Adrenal gland (tissue), 12 donors: Measurements from ENCODE around the gene ZBTB38. TPM values are rescaled to one million over a fixed set of nuclear protein-coding genes. Genes with fewer than 3 reads are reported as not detected.

Experiments used
- DNase-seq, 7 donors: peaks; one replicate each; pipeline ENCODE4 v3.0.0-alpha.2; 2019 to 2020
- H3K27ac ChIP-seq, 5 donors: fragments of 200-600 bp; sonication (generic) in 4 of 5; 1 replicate in 3 of 5; 2 replicates in 2 of 5; pipeline versions ENCODE4 v1.5.1 to v1.8.0; 2016 to 2020; ENCODE audit warnings: mild to moderate bottlenecking in 1 of 5
- H3K27me3 ChIP-seq: fragments of 200-600 bp; 2 replicates; pipeline ENCODE4 v1.8.0; 2021
- H3K36me3 ChIP-seq, 2 donors: fragments of 200-600 bp; replicated peaks in 1 of 2; 1 replicate in 1 of 2; 2 replicates in 1 of 2; pipeline versions ENCODE4 v1.5.1 to v1.8.0; 2018 to 2022
- H3K4me1 ChIP-seq, 2 donors: fragments of 200-600 bp; replicated peaks in 1 of 2; 1 replicate in 1 of 2; 2 replicates in 1 of 2; pipeline versions ENCODE4 v1.5.1 to v1.8.0; 2018 to 2021
- H3K4me3 ChIP-seq, 4 donors: fragments of 200-600 bp; sonication (generic) in 3 of 4; one replicate each; pipeline ENCODE4 v1.5.1; 2016 to 2018
- H3K9me3 ChIP-seq, 3 donors: fragments of 200-600 bp; sonication (generic) in 1 of 3; replicated peaks in 1 of 3; 1 replicate in 2 of 3; 2 replicates in 1 of 3; pipeline versions ENCODE4 v1.5.1 to v1.8.0; 2016 to 2021
- POLR2A ChIP-seq, 2 donors: fragments of 450-650 bp; IDR thresholded peaks; one replicate each; pipeline ENCODE4 v1.6.1; 2017; ENCODE audit warnings: antibody characterized with exemption in 2 of 2, mild to moderate bottlenecking in 2 of 2, moderate library complexity in 1 of 2
- WGBS, 4 donors: extraction: QIAGEN DNeasy Blood & Tissue Kit in 2 of 4; methylation state at CpG; one replicate each; pipeline versions ENCODE4 v1.1.5 to v1.1.7; 2013 to 2017; 5-methylcytosine and 5-hydroxymethylcytosine counted together
- intact Hi-C, 2 donors: fragments of 100-400 bp; cut with DNase I; formaldehyde crosslinking; loops; one replicate each; pipeline versions ENCODE4 v1.14.1 to v1.15.0; 2022 to 2023
- polyA plus RNA-seq, 3 donors: library from polyadenylated mRNA; stranded (reverse); fragments of 200-250 nt in 2 of 3; fragments of 350-450 nt in 1 of 3; fragmentation: Illumina TruSeq in 1 of 3; extraction: RNeasy Lipid Tissue Mini Kit (QIAGEN cat#74804) in 1 of 3; gene quantifications; one replicate each; pipeline ENCODE4 v1.2.3, GENCODE V29; 2013 to 2014
- total RNA-seq, 9 donors: library from RNA; depleted of rRNA in 4 of 9; stranded (reverse); fragments of >200 nt in 4 of 9; fragments of 120-200 nt in 1 of 9; fragmentation: NEBNext Ultra II Directional in 1 of 9; extraction: Animal tissue kit (Norgen Biotek cat#: 25700) in 1 of 9; gene quantifications; one replicate each; pipeline versions ENCODE4 v1.1.0 to v1.2.4, GENCODE V29; 2013 to 2023
- TF ChIP-seq, protein P1 (sequence below), 6 experiments: fragments of 450-650 bp in 4 of 6; fragments of 200-600 bp in 2 of 6; sonication (generic) in 1 of 6; IDR thresholded peaks; 1 replicate in 5 of 6; 2 replicates in 1 of 6; pipeline versions ENCODE4 v1.5.1 to v1.8.0; 2016 to 2021; ENCODE audit warnings: antibody characterized with exemption in 6 of 6, mild to moderate bottlenecking in 2 of 6, moderate library complexity in 1 of 6
- donor health status: healthy with polysubstance abuse.
- donor health status: Bipolar disorder and iron deficiency.
- donor health status: DM: yes; HTN: yes; CAD: no.
- donor health status: DM: no; HTN: no; CAD: no.
- donor health status: DM: no; HTN: no; CAD: no.
- donor health status: DM: yes; HTN: yes; CAD: no.

Gene ZBTB38
- total and polyA plus RNA-seq, 12 donors = 12.0 to 231 (median 147) TPM

DNA sequence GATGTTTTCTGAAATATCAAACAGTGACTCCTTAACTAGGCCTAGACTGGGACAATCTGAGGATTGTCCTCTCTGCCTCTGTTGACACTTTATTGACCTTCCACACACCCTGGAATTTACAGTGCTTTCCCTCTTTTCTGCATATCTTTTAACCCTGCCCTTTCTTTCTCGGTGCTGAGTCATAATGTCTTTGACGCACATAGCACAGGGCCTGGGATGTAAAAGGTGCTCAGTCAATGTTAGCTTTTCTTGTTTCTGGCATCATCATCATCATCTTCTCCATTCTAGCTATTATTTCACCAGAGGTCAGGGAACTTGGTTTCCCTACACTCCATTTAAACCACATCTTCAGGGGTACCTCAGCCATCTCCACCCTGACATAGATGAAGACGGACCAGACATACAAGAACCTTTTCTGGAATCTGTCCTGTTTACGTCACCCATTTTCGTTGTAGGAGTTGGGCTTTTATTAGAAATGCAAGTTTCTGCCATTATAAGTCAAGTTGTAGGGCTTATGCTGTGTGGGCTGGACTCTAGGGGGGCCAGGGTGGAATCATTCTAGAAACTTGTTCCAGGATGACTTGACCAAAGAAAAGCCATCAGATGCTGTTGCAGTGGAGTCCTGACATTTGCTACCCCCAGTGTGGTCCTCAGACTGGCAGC, 46.6 kb downstream of the ZBTB38 start:
- Histone ChIP-seq H3K9me3 (no peaks in the 10 kb centered on the region), H3K27ac (peak overlapping the region in 4 of 5 donors; percentile 91 to 99 (median 96)), H3K4me3 (no peak overlapping the region), H3K36me3 (peaks cover 0 to 43% of the 10 kb centered on the region in 2 donors), H3K4me1 (peaks cover 65 to 74% of the 10 kb centered on the region in 2 donors), H3K27me3 (no peaks in the 10 kb centered on the region)
- no peak for DNase-seq
- TF ChIP-seq, protein P1, sequence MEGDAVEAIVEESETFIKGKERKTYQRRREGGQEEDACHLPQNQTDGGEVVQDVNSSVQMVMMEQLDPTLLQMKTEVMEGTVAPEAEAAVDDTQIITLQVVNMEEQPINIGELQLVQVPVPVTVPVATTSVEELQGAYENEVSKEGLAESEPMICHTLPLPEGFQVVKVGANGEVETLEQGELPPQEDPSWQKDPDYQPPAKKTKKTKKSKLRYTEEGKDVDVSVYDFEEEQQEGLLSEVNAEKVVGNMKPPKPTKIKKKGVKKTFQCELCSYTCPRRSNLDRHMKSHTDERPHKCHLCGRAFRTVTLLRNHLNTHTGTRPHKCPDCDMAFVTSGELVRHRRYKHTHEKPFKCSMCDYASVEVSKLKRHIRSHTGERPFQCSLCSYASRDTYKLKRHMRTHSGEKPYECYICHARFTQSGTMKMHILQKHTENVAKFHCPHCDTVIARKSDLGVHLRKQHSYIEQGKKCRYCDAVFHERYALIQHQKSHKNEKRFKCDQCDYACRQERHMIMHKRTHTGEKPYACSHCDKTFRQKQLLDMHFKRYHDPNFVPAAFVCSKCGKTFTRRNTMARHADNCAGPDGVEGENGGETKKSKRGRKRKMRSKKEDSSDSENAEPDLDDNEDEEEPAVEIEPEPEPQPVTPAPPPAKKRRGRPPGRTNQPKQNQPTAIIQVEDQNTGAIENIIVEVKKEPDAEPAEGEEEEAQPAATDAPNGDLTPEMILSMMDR (IDR thresholded peaks at IDR 0.05) = no peak
- no peak for TF ChIP-seq POLR2A (IDR thresholded peaks at IDR 0.05)
- intact Hi-C loops = no loop called here
- WGBS, 4 donors = 69 to 83% (median 76%) methylated on average over 5 of the region's 5 CpGs

DNA sequence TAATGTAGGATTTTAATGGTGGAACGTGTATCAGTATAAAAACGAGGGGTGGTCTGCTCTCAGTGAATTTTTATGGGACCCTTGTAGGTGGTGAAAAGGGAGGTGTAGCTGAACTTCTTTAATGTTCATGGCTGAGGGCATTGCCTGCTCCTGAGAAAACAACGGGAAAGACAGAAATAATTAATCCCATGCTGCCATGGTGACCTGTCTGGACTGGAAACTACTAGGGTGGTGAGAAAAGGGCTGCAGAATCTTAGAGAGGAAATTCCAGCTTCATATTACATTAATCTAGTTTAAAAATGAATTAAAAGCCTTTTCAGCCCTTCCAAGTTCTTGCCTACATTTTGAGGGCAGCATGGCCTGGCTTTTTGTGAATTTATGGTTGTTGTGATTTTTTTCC, 47.6 kb downstream of the ZBTB38 start:
- Histone ChIP-seq H3K4me3 (no peak overlapping the region), H3K9me3 (no peaks in the 10 kb centered on the region), H3K27ac (peak overlapping the region in 2 of 5 donors; percentile 98 to 99), H3K4me1 (peaks cover 55 to 69% of the 10 kb centered on the region in 2 donors), H3K27me3 (no peaks in the 10 kb centered on the region), H3K36me3 (peaks cover 0 to 43% of the 10 kb centered on the region in 2 donors)
- TF ChIP-seq, protein P1 (IDR thresholded peaks at IDR 0.05) = no peak
- no peak for TF ChIP-seq POLR2A (IDR thresholded peaks at IDR 0.05)
- intact Hi-C loops = no loop called here
- WGBS, 4 donors = 54 to 73% (median 63%) methylated on average over 3 of the region's 3 CpGs
- no peak for DNase-seq

Other genes with a start within 250 kb of the ZBTB38 start
- gene PXYLP1, start 136.7 kb upstream of the ZBTB38 start, total RNA-seq = 10 to 100 TPM in 2 of 9 donors, 1 to 10 TPM in 7; 5.5 to 22.7 (median 9.1) TPM
- 1 to 10 TPM; 6.3 to 7.5 (median 6.6) TPM for gene PXYLP1, start 136.7 kb upstream of the ZBTB38 start, polyA plus RNA-seq
- gene RASA2, start 118.5 kb downstream of the ZBTB38 start, total RNA-seq = 10 to 100 TPM in 6 of 9 donors, 1 to 10 TPM in 3; 8.8 to 52.5 (median 12.5) TPM
- 1 to 10 TPM; 5.7 to 7.3 (median 6.3) TPM for gene RASA2, start 118.5 kb downstream of the ZBTB38 start, polyA plus RNA-seq